Measurements from ENCODE around the gene AGPAT4. TPM values are rescaled to one million over a fixed set of nuclear protein-coding genes. Genes with fewer than 3 reads are reported as not detected.

Gene AGPAT4
- polyA plus RNA-seq, 3 donors, result 6.4 to 15.8 (median 6.9) TPM

DNA sequence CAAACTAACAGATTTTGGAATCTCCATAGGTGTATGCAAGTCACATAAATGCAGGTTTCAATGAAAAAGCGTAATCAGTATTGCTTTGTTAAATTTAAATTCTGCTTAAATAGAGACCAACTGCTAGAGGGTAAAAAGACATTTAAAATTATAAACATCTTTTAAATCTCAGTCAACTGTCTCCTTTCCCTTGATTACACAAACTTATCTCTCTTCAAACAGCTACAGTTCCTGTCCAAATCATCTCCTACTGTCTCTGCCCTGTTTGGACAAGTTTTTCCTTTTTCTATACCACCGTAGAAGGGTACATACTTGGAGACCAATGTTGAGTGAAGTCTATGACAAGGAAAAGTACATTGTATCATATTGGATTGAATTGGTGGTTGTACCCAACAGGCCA lies 43.5 kb downstream of the AGPAT4 start:
- no peak overlapping the region for H3K27ac ChIP-seq (ENCODE audit: low read depth in 1 of 2, low read length in 2 of 2)
- no peak for DNase-seq
- Mint-ChIP-seq H3K27ac (no peak overlapping the region), H3K36me3 (peaks cover 21 to 24% of the 10 kb centered on the region in 2 donors), H3K4me3 (no peak overlapping the region), H3K27me3 (ENCODE audit: low read depth in 3 of 3) (no peaks in the 10 kb centered on the region), H3K4me1 (peaks cover 31% of the 10 kb centered on the region), H3K9me3 (no peaks in the 10 kb centered on the region)
- H4K20me1 ChIP-seq (ENCODE audit: insufficient read depth, low read length), result peaks cover 6% of the 10 kb centered on the region
- H3K79me2 ChIP-seq (ENCODE audit: insufficient read depth, low read length), result no peaks in the 10 kb centered on the region
- no peak overlapping the region for H3K9ac ChIP-seq (ENCODE audit: insufficient read depth, low read length, poor library complexity, severe bottlenecking)
- H3K27me3 ChIP-seq (ENCODE audit: control insufficient read depth in 2 of 2, insufficient read depth in 2 of 2, low read length in 2 of 2), result no peaks in the 10 kb centered on the region
- intact Hi-C loops (cut with micrococcal nuclease), result no loop called here
- no CpG with 5 or more reads among the region's 2 CpGs for WGBS (ENCODE audit: insufficient coverage)
- H3K36me3 ChIP-seq (replicated peaks in 1 of 2; ENCODE audit: control insufficient read depth in 1 of 2, insufficient read depth in 2 of 2, low read length in 2 of 2), result peaks cover 0 to 15% of the 10 kb centered on the region in 2 donors
- H3K9me3 ChIP-seq (replicated peaks in 1 of 2; ENCODE audit: control insufficient read depth in 1 of 2, insufficient read depth in 1 of 2, low read length in 2 of 2), result no peaks in the 10 kb centered on the region
- H3K4me1 ChIP-seq (ENCODE audit: control insufficient read depth in 1 of 2, insufficient read depth in 2 of 2, low read length in 2 of 2), result peaks cover 10 to 12% of the 10 kb centered on the region in 2 donors
- no peak overlapping the region for H3K4me3 ChIP-seq (replicated peaks in 1 of 3; ENCODE audit: low read depth in 2 of 3, low read length in 3 of 3)
- TF ChIP-seq CTCF (IDR thresholded peaks at IDR 0.05), result no peak
- no peak overlapping the region for H3K4me2 ChIP-seq (replicated peaks; ENCODE audit: extremely low read depth, low read length, poor library complexity, severe bottlenecking)
- H2AFZ ChIP-seq (ENCODE audit: insufficient read depth, low read depth, low read length, poor library complexity, severe bottlenecking), result no peak overlapping the region

GRCh38 chr6:161228921-161229591 lies 44.8 kb downstream of the AGPAT4 start:
- H3K9me3 ChIP-seq (replicated peaks in 1 of 2; ENCODE audit: control insufficient read depth in 1 of 2, insufficient read depth in 1 of 2, low read length in 2 of 2), result no peaks in the 10 kb centered on the region
- no peak overlapping the region for H3K4me2 ChIP-seq (replicated peaks; ENCODE audit: extremely low read depth, low read length, poor library complexity, severe bottlenecking)
- WGBS (ENCODE audit: insufficient coverage), result 33% methylated on average over 1 of the region's 7 CpGs
- H3K9ac ChIP-seq (ENCODE audit: insufficient read depth, low read length, poor library complexity, severe bottlenecking), result no peak overlapping the region
- H2AFZ ChIP-seq (ENCODE audit: insufficient read depth, low read depth, low read length, poor library complexity, severe bottlenecking), result no peak overlapping the region
- peaks cover 10 to 12% of the 10 kb centered on the region in 2 donors for H3K4me1 ChIP-seq (ENCODE audit: control insufficient read depth in 1 of 2, insufficient read depth in 2 of 2, low read length in 2 of 2)
- H3K36me3 ChIP-seq (replicated peaks in 1 of 2; ENCODE audit: control insufficient read depth in 1 of 2, insufficient read depth in 2 of 2, low read length in 2 of 2), result peaks cover 0 to 15% of the 10 kb centered on the region in 2 donors
- DNase-seq, result peak; percentile 45 to 74 (median 62)
- Mint-ChIP-seq H3K4me1 (peaks cover 29% of the 10 kb centered on the region), H3K36me3 (peaks cover 21 to 27% of the 10 kb centered on the region in 2 donors), H3K4me3 (no peak overlapping the region), H3K27me3 (ENCODE audit: low read depth in 3 of 3) (no peaks in the 10 kb centered on the region), H3K9me3 (peaks cover 0 to 4% (median 2%) of the 10 kb centered on the region in 7 donors), H3K27ac (peak overlapping the region in 6 of 7 donors; percentile 2 to 91 (median 77))
- peaks cover 6% of the 10 kb centered on the region for H4K20me1 ChIP-seq (ENCODE audit: insufficient read depth, low read length)
- peak overlapping the region in 1 of 2 donors; percentile 3 for H3K27ac ChIP-seq (ENCODE audit: low read depth in 1 of 2, low read length in 2 of 2)
- no peaks in the 10 kb centered on the region for H3K79me2 ChIP-seq (ENCODE audit: insufficient read depth, low read length)
- no peaks in the 10 kb centered on the region for H3K27me3 ChIP-seq (ENCODE audit: control insufficient read depth in 2 of 2, insufficient read depth in 2 of 2, low read length in 2 of 2)
- no peak for TF ChIP-seq CTCF (IDR thresholded peaks at IDR 0.05)
- intact Hi-C loops (cut with micrococcal nuclease), result no loop called here
- no peak overlapping the region for H3K4me3 ChIP-seq (replicated peaks in 1 of 3; ENCODE audit: low read depth in 2 of 3, low read length in 3 of 3)
